ENCODE results near the gene RILPL1. TPM values are rescaled to one million over a fixed set of nuclear protein-coding genes. Genes with fewer than 3 reads are reported as not detected.

RILPL1 gene
- total and polyA plus RNA-seq, 12 donors, result 12.9 to 42.9 (median 20.6) TPM

GRCh38 chr12:123529686-123530085 is 3.8 kb downstream of the RILPL1 start:
- TF ChIP-seq POLR2A (IDR thresholded peaks at IDR 0.05) (no peak), CTCF (IDR thresholded peaks at IDR 0.05) (no peak)
- no peaks in the 10 kb centered on the region for H3K36me3 ChIP-seq (replicated peaks in 1 of 2)
- peaks cover 24 to 29% of the 10 kb centered on the region in 2 donors for H3K4me1 ChIP-seq (replicated peaks in 1 of 2)
- no peak overlapping the region for H3K27ac ChIP-seq
- DNase-seq, result no peak
- H3K4me3 ChIP-seq, result no peak overlapping the region
- intact Hi-C loops (cut with DNase I), result no loop called here
- H3K27me3 ChIP-seq, result no peaks in the 10 kb centered on the region
- H3K9me3 ChIP-seq (replicated peaks in 1 of 3), result no peaks in the 10 kb centered on the region
- WGBS, 4 donors, result 56 to 86% (median 70%) methylated on average over 3 of the region's 3 CpGs

GRCh38 chr12:123528858-123529257 is 4.7 kb downstream of the RILPL1 start:
- WGBS, 4 donors, result 92 to 98% (median 95%) methylated on average over 5 of the region's 5 CpGs
- peaks cover 24 to 29% of the 10 kb centered on the region in 2 donors for H3K4me1 ChIP-seq (replicated peaks in 1 of 2)
- H3K4me3 ChIP-seq, result no peak overlapping the region
- H3K36me3 ChIP-seq (replicated peaks in 1 of 2), result peaks cover 0 to under 1% of the 10 kb centered on the region in 2 donors
- intact Hi-C loops (cut with DNase I), result no loop called here
- H3K9me3 ChIP-seq (replicated peaks in 1 of 3), result no peaks in the 10 kb centered on the region
- no peaks in the 10 kb centered on the region for H3K27me3 ChIP-seq
- H3K27ac ChIP-seq, result no peak overlapping the region
- TF ChIP-seq POLR2A (IDR thresholded peaks at IDR 0.05) (no peak), CTCF (IDR thresholded peaks at IDR 0.05) (no peak)
- DNase-seq, result no peak

- H3K36me3 ChIP-seq (replicated peaks in 1 of 2), result peaks cover 0 to 19% of the 10 kb centered on the region in 2 donors
- H3K4me1 ChIP-seq (replicated peaks in 1 of 2), result peaks cover 9 to 13% of the 10 kb centered on the region in 2 donors
- no peak overlapping the region for H3K4me3 ChIP-seq
- TF ChIP-seq CTCF (IDR thresholded peaks at IDR 0.05), result no peak
- no peak for TF ChIP-seq POLR2A (IDR thresholded peaks at IDR 0.05)
- WGBS, 4 donors, result 65 to 75% (median 66%) methylated on average over 7 of the region's 7 CpGs
- no peaks in the 10 kb centered on the region for H3K27me3 ChIP-seq
- no peak overlapping the region for H3K27ac ChIP-seq
- intact Hi-C loops (cut with DNase I), result no loop called here
- no peak for DNase-seq
- H3K9me3 ChIP-seq (replicated peaks in 1 of 3), result no peaks in the 10 kb centered on the region
These were observed 6.9 kb downstream of the RILPL1 start for GRCh38 chr12:123526542-123527080.

- Histone ChIP-seq H3K4me1 (replicated peaks in 1 of 2) (peaks cover 0 to 2% of the 10 kb centered on the region in 2 donors), H3K27me3 (no peaks in the 10 kb centered on the region), H3K27ac (no peak overlapping the region), H3K4me3 (no peak overlapping the region), H3K36me3 (replicated peaks in 1 of 2) (peaks cover 0 to 31% of the 10 kb centered on the region in 2 donors), H3K9me3 (replicated peaks in 1 of 3) (no peaks in the 10 kb centered on the region)
- TF ChIP-seq POLR2A (IDR thresholded peaks at IDR 0.05) (no peak), CTCF (IDR thresholded peaks at IDR 0.05) (no peak)
- 96 to 99% (median 97%) methylated on average over 7 of the region's 7 CpGs for WGBS, 4 donors
- intact Hi-C loops (cut with DNase I), result no loop called here
- no peak for DNase-seq
These were observed 9.1 kb downstream of the RILPL1 start for GRCh38 chr12:123524378-123524777.
